GM10847 (cell line): ENCODE measurements around the gene UACA.

Experiments used
- POLR2A ChIP-seq: IDR thresholded peaks from 2 replicates; pipeline ENCODE4 v1.6.1; 2011; ENCODE audit not compliant: insufficient read length; ENCODE audit errors: extremely low read depth

Gene UACA

DNA sequence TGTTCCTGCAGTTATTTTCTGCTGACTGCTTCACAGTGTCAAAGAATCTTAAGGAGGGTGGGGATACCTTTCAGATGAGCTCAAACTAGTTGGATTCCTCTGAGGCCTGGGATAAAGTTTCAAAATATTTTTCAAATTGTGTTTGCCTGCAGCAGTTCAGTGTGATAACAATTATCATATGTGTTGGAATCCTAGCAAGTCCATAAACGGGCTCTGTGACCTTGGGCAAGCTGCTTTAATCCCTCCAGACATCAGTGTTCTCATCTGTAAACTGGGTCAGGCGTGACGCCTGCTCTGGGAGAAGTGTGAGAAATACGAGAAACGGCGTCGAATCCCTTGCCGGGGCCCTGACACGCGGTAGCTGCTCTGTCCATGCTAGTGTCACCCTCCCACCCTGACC is 153.5 kb downstream of the UACA start:
- no peak for TF ChIP-seq POLR2A

DNA sequence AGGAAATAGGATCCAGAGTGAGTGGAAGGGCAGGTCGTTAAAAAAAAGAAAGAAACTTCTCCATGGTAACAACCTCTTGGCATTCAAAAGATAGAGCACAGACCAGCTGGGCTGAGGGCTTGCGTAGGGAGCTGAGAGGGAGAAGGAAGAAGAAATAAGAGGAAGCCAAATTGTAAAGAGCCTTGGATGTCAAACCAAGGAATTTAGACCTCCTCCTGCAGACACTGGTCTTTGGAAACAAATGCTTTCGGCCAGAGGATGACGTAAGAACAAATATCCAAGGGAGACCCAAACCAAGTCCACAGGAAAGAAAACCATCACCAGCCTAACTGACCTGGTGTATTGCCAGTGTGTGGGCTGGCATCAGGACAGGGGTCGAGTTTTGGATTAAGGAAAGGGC is 155.2 kb downstream of the UACA start:
- TF ChIP-seq POLR2A, result no peak

DNA sequence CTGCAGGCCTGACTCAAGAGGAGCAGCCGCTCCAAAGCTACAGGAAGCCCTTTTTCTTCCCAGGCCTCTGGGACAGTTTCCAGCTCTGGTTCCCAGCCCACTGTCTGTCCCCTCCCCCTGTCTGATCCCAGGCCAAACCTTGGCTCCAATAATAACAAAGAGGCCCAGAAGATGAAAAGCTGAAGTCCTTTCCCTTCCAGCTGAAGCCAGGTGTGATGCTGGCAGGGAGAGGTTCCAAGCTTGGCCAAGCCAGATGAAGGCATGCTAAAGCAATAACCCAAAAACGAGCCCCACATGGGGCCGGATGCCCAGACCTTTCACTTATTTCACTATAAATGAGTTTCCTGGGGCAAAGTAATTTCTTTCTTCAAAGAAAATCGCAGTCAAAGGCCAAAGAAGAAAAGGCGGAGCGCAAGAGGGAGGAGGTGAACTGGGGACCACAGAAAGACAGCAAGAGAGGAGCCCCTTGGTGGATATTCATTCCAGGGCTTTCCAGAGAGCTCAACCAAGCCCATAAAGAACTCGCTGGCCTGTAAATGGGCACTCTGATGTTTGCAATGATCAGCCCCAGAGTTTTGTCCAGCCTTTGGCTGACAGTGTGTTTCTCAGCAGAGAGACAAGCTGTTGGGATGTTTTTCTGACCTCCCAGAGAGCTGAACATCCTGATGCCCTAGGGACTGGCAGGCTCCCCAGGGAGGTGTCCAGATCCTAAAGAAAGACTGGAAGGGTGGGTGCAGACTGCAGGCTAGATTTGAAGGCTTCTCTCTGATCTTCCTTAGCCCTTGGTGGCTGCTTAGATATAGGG is 157.6 kb downstream of the UACA start:
- TF ChIP-seq POLR2A, result no peak

- no peak for TF ChIP-seq POLR2A
Measured at GRCh38 chr15:70604666-70605315, 158.6 kb downstream of the UACA start.
